Measurements from ENCODE around the gene RNPEP.
"Not testable (repeated sequence)": the region's sequence is repeated elsewhere in the genome, so short reads cannot be mapped to it uniquely, and the experiment has no call there.

RNPEP gene

DNA sequence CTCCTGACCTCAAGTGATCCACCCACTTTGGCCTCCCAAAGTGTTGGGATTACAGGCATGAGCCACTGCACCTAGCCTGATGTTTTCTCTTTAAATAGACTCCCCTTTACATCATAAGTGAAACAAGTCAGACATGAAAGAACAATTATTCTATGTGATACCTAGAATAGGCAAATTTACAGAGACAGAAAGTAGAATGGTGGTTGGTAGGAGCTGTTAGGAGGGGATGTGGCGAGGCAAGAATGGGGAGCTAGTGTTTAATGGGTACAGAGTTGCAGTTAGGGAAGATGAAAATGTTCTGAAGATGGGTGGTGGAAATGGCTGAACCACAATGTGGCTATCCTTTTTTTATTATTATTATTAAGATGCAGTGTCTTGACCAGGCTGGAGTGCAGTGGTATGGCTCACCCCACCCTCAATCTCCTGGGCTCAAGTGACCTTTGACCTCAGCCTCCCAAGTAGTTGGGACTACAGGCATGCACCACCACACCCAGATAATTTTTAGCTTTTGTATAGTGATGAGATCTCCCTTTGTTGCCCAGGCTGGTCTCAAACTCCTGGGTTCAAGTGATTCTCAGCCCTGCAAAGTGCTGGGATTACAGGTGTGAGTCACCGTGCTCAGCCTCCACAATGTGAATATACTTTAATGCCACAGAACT, 56.4 kb downstream of the RNPEP start:
- no peak for DNase-seq

GRCh38 chr1:202045705-202046104, 63.3 kb downstream of the RNPEP start:
- no peak for DNase-seq

DNA sequence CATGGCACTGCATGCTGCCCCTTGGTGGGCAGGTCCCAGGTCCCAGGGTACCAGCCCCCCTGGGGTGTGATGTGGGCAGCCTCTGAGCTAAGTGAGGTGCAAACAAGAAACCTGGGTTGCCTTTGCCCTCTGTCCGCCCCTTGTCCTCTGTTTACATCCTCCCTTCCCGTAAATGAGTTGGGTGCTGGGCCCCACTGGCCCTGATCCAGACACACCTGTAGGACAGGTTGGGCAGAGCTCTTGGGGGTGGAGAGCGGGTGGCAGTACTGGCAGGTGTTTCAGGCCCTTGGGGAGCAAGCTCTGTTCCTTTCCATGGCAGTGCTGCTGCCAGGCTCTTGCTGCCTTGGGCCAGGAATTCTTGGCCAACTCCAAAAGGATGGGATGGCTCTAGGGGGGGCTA, 63.8 kb downstream of the RNPEP start:
- DNase-seq: no peak

DNA sequence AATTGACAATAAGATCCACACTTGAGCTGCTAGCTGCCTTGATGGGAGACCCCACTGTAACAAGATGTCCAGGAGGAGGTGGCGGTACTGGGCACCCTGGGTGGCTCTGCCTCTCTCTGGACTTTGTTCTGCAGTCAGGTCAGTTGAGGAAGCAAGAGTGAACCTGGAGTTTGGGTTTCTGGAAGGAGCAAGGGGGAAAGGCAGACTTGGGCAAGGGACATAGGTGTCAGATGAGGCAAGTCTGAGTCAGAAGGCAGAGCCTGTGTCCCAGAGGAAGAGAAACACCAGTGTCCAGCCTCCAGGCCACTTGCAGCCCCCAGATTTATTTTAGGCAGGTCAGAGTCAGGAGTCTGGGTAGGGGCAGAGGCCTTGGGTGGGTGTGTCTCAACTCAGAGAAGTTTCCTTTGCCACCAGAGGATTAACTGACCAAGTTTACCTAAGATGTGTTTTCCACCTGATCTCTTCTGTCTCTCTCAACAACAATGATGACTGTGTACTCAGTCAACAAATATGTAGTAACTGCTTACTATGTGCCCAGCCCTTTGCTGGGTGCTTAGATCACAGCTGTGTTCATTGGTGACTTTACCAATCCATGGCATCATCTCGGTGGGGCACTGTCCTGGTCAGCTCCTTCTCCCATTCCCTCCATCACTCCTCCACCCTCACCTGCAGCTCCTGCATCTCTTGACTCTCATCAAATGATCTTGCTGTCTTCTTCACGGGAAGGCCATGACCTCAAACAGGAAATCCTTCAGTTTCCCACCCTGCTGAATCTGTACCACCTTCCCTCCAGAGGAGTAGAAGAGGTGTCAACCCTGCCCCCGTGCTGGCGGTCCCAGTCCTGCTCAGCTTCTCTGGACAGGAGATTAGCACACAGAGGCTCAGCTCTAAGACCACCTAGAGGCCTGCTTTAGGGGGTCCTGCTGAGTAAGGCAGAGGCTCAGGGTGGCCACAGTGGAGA, 64.6 kb downstream of the RNPEP start:
- no peak for DNase-seq

DNA sequence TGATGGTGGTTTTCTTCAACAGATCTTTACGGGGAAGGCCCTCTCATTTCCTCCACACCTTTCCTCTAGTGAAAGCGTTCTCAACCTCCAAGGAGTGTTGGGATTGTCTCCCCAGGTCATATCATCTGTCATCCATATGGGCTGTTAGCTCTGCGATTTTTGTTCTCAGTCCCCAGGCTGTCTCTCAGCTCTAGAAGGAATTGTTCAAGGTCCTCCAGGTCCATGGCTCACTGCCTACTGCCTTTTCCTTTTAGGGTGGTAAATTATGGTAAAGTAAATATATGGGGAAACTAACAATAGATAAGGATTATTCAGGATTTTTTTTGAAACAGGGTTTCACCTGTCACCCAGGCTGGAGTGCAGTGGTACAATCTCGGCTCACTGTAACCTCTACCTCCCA, 65.5 kb downstream of the RNPEP start:
- DNase-seq: no peak

GRCh38 chr1:202049129-202049528, 66.7 kb downstream of the RNPEP start:
- no peak for DNase-seq

- no peak for DNase-seq
These were observed 71.6 kb downstream of the RNPEP start for GRCh38 chr1:202054094-202054493.

DNA sequence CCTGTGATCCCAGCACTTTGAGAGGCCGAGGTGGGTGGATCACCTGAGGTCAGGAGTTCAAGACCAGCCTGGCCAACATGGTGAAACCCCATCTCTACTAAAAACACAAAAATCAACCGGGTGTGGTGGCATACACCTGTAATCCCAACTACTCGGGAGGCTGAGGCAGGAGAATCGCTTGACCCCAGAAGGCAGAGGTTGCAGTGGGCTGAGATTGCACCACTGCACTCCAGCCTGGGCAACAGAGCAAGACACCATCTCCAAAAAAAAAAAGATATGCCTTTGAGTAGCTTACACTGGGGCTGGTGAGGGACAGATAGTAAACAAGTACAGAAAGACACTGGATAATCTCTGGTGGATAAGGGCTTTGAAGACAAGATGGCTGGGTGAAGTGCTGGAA, 72.2 kb downstream of the RNPEP start:
- not testable (repeated sequence) for DNase-seq
